SHP77 treated with DMSO at 0.1 percent for 48 hours (cell line): Measurements from ENCODE around the gene NFS1.

Experiments
- DNase-seq: peaks from one replicate; lab custom pipeline; 2025; lab: John Stamatoyannopoulos, UW

The NFS1 gene

DNA sequence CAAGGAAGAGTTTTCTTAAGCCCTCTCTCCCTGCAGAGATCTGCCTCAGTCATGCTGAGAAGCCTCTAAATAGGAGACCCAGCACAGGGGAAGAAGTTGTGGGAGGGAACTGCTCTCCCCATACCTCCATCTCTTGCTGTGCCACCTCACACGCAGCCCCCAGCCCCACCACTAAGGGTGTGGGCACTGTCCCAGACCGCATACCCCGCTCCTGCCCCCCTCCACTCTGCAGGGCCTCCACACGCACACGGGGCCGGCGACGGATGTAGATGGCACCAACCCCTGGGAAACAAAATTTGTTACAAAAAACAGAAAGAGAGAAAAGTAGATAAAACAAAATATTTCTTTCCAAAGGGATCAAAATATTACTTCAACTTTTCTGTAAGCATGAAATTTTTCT, 24.2 kb downstream of the NFS1 start:
- no peak for DNase-seq

GRCh38 chr20:35673884-35674283, 25.3 kb downstream of the NFS1 start:
- no peak for DNase-seq

GRCh38 chr20:35669681-35670080, 29.5 kb downstream of the NFS1 start:
- no peak for DNase-seq

DNA sequence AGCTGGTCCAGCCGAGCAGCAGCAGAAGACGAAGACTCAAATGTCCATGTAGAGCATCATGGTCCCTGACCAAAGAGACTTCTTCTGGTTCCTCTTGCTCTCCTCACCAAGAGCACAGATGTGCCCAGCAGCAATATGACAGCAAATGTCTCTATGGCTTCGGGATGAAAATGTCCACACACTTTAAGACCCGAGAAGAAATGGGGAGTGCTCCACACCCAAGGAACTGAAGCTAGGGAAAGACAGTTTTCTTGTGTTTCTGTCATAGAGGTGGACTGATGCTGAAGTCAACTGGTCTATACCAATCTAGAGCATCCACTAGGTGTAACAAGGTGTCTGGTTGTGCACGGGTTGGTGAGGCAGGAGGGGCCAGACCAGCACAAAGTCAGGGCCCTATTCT, 29.9 kb downstream of the NFS1 start:
- no peak for DNase-seq

- DNase-seq: no peak
Measured at GRCh38 chr20:35665949-35666288, 33.2 kb downstream of the NFS1 start.

- peak; percentile 78 for DNase-seq
Measured at GRCh38 chr20:35664466-35665206, 34.5 kb downstream of the NFS1 start, which contains the start of the genes CPNE1 and RBM12. CPNE1 (minus strand) TSS chr20:35664900; CDS start chr20:35632923, 31,977 bp downstream. RBM12 (minus strand) TSS chr20:35664900; CDS start chr20:35655322, 9,578 bp downstream.

DNA sequence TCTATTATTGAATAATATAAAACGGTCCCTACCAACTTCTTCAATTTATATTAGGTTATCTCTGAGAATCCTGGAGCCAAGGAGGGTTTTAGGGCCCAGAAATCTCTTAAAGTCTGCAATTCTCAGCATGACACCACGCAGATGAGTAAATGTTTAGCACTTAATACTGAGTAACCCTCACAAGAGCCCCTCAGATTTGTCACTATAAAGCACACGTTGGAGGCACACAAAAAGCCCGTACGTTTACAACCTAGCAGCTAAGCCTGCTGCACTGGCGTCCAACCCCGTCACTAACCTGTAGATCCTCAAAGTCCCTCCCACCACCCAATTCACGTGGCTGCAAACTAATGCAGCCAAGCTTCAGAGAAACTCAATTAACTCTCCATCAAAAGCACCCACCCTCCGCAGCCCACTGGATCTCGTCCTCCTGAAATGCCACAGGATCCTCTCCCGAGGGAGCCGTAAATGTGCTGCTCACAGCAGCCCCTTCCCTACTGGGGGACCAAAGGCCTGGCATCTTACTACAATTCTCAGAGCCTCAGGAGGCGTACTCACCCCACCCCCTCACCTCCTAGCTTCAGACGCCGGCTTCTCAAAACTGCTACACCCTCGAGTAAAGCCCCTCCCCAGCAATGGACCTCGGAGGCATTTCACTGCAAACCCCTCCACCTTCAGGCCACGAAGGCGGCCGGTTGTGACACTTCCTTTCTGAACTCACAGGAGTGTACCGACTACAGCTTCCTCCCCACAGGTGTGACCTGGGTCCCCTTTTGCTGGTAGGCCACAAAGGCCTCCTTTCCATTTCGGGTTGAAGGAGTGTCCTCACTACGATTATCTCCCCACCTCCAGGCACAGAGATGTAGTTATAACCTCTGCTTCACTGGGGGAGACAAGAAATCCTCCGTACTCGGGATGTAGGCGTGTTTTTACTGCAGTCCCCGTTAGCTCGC, 35.4 kb downstream of the NFS1 start:
- peak; percentile 22 for DNase-seq

DNA sequence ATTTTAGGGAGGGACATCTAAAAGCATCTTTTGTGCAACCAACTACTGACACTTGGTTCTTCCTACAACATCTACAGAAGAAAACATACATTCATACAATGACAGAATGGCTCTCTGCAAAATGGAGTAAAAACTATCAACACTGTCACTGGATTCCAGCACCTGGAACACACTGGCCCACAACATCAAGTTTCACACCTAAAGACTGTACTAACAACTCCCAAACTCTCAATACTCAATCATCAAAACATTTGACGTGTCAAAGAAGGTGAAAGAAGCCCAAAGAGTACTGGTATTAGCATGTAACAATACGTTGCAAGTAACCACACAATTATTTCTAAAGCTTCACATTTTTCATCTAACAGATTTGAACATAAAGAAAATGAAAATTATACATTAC, 36.6 kb downstream of the NFS1 start:
- no peak for DNase-seq

DNA sequence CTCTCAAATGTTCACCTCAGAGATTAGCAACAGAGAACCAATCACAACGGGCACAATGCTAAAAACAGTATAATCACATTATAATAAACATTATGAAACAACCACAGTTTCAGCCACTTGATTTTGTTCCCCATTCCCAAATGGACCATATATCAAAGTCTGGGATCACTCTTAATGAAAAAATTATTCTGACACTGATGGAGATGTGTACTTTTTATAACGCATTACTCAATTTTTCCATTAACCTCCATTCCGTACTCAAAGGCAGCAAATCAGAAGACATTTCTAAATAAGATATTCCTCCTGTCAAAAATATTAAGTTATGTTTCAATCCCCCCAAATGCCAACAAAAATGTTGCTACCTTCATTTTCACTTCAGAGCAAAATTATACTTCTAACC, 37.2 kb downstream of the NFS1 start:
- no peak for DNase-seq

DNA sequence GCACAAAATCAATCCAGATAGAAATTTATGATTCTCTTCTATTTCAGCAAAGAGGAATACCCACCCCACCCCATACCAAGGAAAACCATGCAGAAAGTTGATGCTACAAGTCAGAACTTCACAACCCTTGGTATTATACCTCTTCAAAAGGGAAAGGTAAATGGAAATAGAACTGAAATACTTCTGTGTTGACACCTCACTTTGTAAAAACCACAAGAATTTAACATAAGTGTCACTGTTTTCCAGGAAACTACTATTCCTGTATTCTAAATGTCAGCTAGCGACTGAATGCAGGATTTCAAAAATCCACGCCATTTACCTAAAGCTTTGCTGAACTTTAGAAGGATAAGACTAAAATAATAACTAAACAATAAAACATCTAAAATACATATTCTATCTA, 38.1 kb downstream of the NFS1 start:
- no peak for DNase-seq

DNA sequence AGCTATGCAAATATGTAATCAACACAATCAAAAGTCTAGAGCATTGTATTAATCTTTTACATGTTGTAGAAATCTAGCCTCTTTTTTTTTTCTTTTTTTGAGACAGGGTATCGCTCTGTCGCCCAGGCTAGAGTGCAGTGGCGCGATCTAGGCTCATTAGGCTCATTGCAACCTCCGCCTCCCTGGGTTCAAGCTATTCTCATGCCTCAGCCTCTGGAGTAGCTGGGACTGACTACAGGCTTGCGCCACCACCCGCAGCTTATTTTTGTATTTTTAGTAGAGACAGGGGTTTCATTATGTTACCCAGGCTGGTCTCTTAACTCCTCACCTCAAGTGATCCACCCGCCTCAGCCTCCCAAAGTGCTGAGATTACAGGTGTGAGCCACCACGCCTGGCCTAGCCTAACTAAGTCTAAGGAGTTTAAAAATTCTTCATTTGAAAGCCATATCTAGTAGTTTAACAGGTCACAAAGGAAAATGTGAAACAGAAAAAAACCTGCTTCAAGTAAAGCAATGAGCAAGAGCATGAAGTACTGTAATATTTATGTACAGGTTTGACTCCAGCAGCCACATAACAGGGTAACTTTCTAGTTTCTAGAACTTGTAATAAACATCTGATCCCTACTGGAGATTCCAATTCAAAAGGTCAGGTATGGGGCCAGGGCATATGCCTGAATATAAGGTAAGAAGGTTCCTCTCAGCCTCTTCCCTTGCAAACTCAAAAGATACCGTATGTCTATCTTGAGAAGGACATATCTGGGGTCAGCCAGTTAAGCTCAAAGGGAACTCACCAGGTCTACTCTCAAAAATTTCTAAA, 38.8 kb downstream of the NFS1 start:
- DNase-seq: no peak

DNA sequence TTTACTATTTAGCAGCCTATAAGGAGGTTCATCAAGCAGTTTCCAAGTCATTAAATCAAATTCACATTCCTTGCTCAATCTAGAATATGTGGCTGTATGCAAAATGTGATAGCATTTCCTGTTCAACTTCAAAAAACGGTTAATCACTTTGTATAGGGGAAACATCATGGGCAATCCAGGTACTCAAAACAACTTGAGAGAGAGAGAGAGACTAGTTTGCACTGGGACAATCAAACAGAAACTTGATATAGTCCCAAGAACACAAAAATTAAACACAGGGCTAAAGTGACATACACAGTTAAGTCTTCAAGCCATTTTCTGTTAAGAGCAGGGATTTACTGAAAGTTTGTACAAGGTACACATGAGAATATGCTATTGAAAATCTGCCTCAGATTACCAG, 41.9 kb downstream of the NFS1 start:
- DNase-seq: no peak

DNA sequence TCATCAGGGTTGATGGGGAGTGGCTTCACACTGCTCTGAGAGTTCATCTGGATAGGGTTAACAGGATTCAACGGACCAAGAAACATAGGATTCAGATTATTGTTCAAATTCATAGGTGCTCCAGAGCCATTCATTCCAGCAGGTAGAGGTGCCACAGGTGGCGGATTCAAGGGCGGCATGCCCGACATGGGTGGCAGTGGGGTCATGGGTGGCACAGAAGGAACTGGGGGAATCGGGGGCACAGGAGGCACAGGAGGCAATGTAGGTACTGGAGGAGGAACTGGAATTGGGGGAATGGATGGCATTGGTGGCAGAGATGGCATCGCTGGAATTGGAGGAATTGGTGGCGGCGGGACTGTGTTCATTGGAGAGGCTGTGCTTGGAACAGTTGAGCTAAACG, 44.7 kb downstream of the NFS1 start:
- no peak for DNase-seq

DNA sequence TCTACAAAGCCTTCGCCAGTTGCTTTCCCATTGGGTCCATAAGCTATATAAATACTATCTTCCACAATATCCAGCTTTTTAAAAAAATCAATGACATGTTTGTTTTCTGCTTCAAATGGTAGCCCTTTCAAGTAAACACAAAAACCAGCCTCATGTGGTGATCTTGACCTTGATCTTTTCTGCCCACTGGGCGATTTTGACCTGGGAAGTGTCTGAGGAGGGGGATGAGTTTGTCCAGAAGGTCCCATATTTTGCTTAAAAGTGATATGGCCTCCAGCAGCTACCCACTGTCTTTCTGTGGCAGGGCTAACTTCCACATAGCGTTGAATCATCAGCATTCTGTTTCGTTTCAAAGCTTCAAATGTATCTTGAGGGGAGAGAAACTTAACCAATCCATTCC, 45.3 kb downstream of the NFS1 start:
- no peak for DNase-seq

GRCh38 chr20:35653430-35653734, 45.8 kb downstream of the NFS1 start:
- no peak for DNase-seq

- DNase-seq: no peak
Measured at GRCh38 chr20:35652641-35653429, 46.3 kb downstream of the NFS1 start.

- DNase-seq: no peak
Measured at GRCh38 chr20:35651958-35652357, 47.2 kb downstream of the NFS1 start.

- no peak for DNase-seq
Measured at GRCh38 chr20:35650632-35651031, 48.5 kb downstream of the NFS1 start.

DNA sequence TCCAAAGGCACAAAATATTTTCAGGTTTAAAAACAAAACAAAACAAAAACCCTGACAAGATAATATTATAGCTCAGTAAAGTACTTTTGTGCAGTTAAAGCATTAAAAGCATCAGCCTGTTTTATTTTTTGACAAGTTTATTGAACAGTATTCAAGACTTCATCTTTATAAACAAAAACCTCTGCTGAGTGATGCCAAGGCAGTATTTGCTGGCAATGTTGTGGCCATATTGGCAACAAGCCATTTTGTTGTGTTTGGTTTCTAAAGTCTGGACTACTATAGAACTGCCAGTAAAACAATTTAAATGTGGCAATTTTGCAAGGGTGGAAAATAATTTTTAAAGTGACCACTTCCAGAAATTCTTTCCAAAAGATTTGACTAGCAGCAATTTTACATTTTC, 50.3 kb downstream of the NFS1 start:
- no peak for DNase-seq

DNA sequence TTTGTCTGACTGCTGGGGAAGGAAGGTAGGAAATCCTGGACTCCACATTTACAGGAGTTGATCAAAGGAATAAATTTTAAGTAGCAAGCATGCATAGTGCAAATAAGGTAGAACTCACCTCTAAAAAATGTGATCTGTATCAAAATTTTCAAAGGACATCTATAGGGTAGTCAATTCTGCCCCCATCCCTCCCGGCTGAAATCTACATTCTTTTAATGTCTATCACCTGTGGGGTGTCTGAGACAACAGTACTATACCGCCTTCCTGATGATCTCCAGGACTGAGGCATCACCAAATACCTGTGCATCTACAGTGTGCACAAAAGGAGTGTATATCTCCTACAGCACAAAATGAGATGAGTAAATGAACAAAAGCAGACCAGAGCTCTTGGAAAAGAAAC, 54.3 kb downstream of the NFS1 start:
- no peak for DNase-seq

- DNase-seq: no peak
Measured at GRCh38 chr20:35643045-35643444, 56.1 kb downstream of the NFS1 start.

DNA sequence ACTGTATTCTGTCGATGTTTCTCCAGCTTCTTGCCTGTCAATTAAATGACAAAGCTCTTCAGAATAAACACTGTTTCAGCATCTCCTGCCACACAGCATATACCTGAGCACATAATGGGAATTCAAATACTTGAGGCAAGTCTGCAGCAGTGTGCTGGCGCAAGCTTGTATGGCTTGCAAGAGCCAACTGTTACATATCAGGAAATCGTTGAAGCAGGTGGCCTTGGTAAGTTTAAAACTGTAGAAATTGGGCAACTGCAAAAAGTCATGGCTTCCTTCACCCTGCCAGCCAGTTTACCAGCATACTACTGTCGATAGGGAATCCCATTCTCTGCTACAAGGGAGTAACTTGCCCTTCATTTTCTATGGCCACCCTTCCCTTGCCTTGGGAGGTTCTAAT, 57.4 kb downstream of the NFS1 start:
- no peak for DNase-seq
